SIG-M5 (cell line): ENCODE results near the gene SDC4.

ENCODE experiments used
- DNase-seq: peaks from one replicate; lab custom pipeline; 2025; lab: John Stamatoyannopoulos, UW

The SDC4 gene

GRCh38 chr20:45294659-45295058, 53.6 kb downstream of the SDC4 start:
- DNase-seq = no peak

- no peak for DNase-seq
Observed at GRCh38 chr20:45294003-45294368, 54.2 kb downstream of the SDC4 start.

DNA sequence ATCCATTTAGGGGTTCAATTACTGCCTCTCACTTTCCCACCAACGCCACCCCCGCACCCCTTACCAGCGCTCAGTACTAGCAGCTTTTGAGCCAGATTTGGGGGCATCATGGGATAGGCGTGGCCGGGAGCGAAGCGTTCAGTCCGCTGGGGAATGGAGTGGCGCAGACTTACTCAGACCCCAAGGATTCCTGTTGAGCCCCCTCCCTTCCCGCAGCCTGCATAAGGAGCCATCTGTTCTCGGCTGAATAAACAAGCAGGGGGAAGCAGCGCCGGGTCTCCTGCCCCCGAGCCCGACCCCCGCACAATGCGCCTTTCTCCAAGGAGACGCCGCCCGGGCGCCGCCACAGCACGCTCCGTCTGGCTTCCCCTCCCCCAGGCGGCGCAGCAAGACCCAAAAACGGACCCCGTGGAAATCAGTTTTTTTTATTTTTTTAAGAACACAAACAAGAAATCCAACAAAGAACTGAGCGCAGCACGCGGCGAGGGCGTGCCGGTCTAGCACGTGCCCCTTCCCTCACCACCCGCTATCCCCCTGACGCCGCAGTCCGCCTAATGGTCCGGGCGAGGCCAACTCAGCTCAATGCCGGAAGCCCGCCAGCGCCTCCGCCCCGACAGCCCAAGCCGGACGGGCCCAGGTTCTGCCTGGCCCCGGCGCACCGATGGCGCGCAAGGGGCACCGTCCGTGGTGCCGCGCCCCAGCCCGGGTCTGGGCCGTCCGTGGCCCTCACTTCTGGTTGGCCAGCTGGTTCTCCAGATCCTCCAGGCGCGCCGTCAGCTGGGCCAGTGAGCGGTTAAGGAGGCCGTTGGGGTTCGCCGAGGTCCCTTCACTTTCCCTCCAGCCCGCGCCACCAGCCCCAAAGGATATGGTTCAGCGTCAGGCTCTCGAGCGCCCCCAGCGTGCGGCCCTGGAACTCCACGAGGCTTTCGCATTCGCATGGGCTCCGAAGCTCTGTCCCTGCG, 54.9 kb downstream of the SDC4 start:
- no peak for DNase-seq

DNA sequence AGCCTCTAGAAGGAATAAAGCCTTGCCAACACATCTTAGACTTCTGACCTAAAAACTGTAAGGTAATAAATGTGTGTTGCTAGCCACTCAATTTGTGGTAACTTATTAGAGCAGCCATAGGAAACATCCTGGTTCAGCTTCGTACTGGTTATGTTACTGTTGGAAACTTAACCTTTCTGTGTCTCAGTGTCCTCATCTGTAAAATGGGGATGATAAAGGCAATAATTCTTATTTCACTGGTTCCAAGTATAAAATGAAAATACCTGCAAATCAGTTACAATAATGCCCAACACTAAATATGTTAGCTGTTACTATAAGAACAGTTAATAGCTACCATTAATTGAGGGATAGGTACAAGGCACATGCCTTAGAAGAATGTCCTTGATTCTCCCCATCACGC, 55.9 kb downstream of the SDC4 start:
- DNase-seq = no peak

GRCh38 chr20:45291526-45291925, 56.7 kb downstream of the SDC4 start:
- DNase-seq = no peak

- no peak for DNase-seq
Observed at GRCh38 chr20:45290677-45291355, 57.4 kb downstream of the SDC4 start.

- DNase-seq = no peak
Observed at GRCh38 chr20:45289942-45290676, 58.1 kb downstream of the SDC4 start.

- DNase-seq = no peak
Observed at GRCh38 chr20:45288860-45289259, 59.4 kb downstream of the SDC4 start.

- DNase-seq = no peak
Observed at GRCh38 chr20:45288376-45288775, 59.8 kb downstream of the SDC4 start.

- no peak for DNase-seq
Observed at GRCh38 chr20:45283551-45284057, 64.6 kb downstream of the SDC4 start.

DNA sequence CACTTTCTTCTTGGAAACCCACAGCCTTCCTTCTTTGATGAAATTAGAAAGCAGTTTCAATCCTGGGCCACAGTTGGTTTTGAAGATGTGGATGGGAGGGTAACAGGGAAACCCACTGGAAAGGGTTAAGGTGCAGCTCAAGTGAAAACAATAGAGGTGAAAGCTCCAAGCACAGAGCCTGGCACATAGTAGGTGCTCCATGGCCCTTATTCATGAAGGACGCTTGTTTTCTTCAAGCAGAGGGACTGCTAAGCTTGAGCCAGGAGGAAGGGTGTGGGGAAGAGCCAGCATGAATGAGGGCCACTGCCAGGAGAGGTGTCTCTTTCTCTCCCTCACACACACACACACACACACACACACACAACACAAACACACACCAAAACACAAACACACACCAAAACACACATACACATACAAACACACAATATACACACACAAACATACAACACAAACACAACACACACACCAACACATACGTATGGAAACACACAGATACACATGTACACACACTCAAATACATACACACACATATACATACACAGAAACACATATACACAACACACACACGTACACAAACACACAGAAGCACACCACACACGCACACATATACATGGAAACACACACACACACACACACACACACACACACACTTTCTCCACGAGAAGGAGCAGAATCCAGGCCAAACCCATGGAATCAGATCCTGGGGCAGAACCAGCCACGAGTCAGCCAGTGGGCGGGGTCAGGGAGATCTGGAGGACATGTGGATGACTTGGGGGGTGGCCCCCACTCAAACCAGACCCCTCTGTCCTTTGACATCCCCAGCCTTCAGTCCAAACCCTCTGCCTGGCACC, 65.3 kb downstream of the SDC4 start:
- no peak for DNase-seq

- no peak for DNase-seq
Observed at GRCh38 chr20:45279992-45280391, 68.2 kb downstream of the SDC4 start.

- DNase-seq = no peak
Observed at GRCh38 chr20:45275338-45275737, 72.9 kb downstream of the SDC4 start.
